Retina (tissue), 1 donor: Measurements from ENCODE around the gene OPHN1.

Source experiments
- DNase-seq: peaks from one replicate; pipeline ENCODE4 v3.0.0-alpha.2; 2016

The OPHN1 gene

GRCh38 chrX:68234171-68234910 lies 199.0 kb downstream of the OPHN1 start:
- DNase-seq: no peak

GRCh38 chrX:68232206-68232605 lies 201.1 kb downstream of the OPHN1 start:
- no peak for DNase-seq

GRCh38 chrX:68209008-68209407 lies 224.3 kb downstream of the OPHN1 start:
- DNase-seq: no peak

- no peak for DNase-seq
Observed at GRCh38 chrX:68204521-68205038, 228.7 kb downstream of the OPHN1 start.

GRCh38 chrX:68203646-68204045 lies 229.6 kb downstream of the OPHN1 start:
- no peak for DNase-seq

- DNase-seq: no peak
Observed at GRCh38 chrX:68203211-68203610, 230.1 kb downstream of the OPHN1 start.

- no peak for DNase-seq
Observed at GRCh38 chrX:68199062-68199848, 234.0 kb downstream of the OPHN1 start.

GRCh38 chrX:68196939-68197791 lies 236.1 kb downstream of the OPHN1 start:
- peak; percentile 52 for DNase-seq

GRCh38 chrX:68195561-68195960 lies 237.7 kb downstream of the OPHN1 start:
- DNase-seq: no peak

- DNase-seq: no peak
Observed at GRCh38 chrX:68193786-68194185, 239.5 kb downstream of the OPHN1 start.

- no peak for DNase-seq
Observed at GRCh38 chrX:68193234-68193633, 240.1 kb downstream of the OPHN1 start.

GRCh38 chrX:68190799-68191198 lies 242.5 kb downstream of the OPHN1 start:
- DNase-seq: no peak

- no peak for DNase-seq
Observed at GRCh38 chrX:68186552-68187262, 246.6 kb downstream of the OPHN1 start.

- DNase-seq: no peak
Observed at GRCh38 chrX:68185161-68185560, 248.1 kb downstream of the OPHN1 start.

GRCh38 chrX:68183612-68184214 lies 249.6 kb downstream of the OPHN1 start:
- DNase-seq: no peak

- no peak for DNase-seq
Observed at GRCh38 chrX:68180579-68180978, 252.7 kb downstream of the OPHN1 start.

GRCh38 chrX:68179355-68179754 lies 253.9 kb downstream of the OPHN1 start:
- DNase-seq: no peak

- no peak for DNase-seq
Observed at GRCh38 chrX:68177542-68177941, 255.8 kb downstream of the OPHN1 start.

- DNase-seq: no peak
Observed at GRCh38 chrX:68175562-68175961, 257.7 kb downstream of the OPHN1 start.

- DNase-seq: no peak
Observed at GRCh38 chrX:68163441-68163840, 269.9 kb downstream of the OPHN1 start.

- DNase-seq: no peak
Observed at GRCh38 chrX:68147848-68148247, 285.4 kb downstream of the OPHN1 start.

- peak; percentile 14 for DNase-seq
Observed at GRCh38 chrX:68146054-68146453, 287.2 kb downstream of the OPHN1 start.
